Measurements from ENCODE around the gene RAP1GAP2.
"Not testable (repeated sequence)": the region's sequence is repeated elsewhere in the genome, so short reads cannot be mapped to it uniquely, and the experiment has no call there.

Gene RAP1GAP2

DNA sequence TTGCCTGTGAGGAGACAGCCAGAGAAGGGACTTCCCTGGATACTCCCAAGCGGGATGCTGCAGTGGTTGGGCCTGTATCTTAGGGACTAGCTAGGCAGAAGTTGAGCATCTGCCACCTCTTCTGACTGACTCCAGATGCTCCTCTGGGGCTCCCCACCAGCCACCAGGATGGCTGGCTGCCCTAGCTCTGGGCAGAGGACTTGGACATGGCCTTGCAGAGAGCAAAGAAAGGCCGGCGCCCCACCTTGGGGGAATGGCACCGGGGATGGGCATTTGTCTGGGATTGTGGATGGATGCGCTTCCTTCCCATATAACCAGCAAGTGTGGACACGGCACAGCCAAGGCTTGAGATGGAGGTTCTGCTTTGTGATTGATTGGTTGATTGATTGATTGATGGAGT, 198.2 kb downstream of the RAP1GAP2 start:
- DNase-seq (ENCODE audit: extremely low spot score): no peak
- POLR2A ChIA-PET: interaction anchor here (0.9 to 1.1 kb wide), 2 partner anchors 12 to 19 kb away, joined by 3 to 4 read pairs; no protein-coding TSS in a partner anchor
- TF ChIP-seq FOXM1 (IDR thresholded peaks at IDR 0.05; ENCODE audit: borderline replicate concordance) (no peak), TARDBP (IDR thresholded peaks at IDR 0.05) (no peak), CTBP1 (IDR thresholded peaks at IDR 0.05; ENCODE audit: borderline replicate concordance) (no peak)
- TF ChIP-seq, protein P1, sequence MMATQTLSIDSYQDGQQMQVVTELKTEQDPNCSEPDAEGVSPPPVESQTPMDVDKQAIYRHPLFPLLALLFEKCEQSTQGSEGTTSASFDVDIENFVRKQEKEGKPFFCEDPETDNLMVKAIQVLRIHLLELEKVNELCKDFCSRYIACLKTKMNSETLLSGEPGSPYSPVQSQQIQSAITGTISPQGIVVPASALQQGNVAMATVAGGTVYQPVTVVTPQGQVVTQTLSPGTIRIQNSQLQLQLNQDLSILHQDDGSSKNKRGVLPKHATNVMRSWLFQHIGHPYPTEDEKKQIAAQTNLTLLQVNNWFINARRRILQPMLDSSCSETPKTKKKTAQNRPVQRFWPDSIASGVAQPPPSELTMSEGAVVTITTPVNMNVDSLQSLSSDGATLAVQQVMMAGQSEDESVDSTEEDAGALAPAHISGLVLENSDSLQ (IDR thresholded peaks at IDR 0.05): peak; percentile 23; the same call in 1 of the 2 replicates
- CTCF ChIA-PET: no interaction called here

DNA sequence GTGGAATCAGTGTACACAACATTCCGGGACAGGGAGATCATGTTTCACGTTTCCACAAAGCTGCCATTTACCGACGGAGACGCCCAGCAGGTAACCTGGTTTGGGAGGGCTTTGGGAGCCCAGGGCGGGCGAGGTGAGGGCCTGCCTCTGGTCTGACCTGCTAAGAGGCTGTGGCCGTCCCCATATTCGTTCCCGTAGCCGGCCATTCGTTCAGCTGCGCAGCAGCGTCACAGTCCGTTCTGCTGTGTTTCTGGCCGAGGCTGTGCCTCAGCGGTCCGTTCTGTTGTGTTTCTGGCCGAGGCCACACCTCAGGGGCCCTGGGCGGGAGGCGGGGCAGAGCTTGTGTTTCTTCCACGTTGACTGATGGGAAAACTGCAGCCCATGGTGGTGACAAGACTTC, 199.1 kb downstream of the RAP1GAP2 start:
- TF ChIP-seq CTBP1 (IDR thresholded peaks at IDR 0.05; ENCODE audit: borderline replicate concordance): no peak
- TF ChIP-seq ARNT (IDR thresholded peaks at IDR 0.05): no peak
- TF ChIP-seq L3MBTL2 (conservative IDR thresholded peaks at IDR 0.05): no peak
- TF ChIP-seq HDGF (IDR thresholded peaks at IDR 0.05; ENCODE audit: borderline replicate concordance): no peak
- ChIA-PET POLR2A (no interaction called here), CTCF (no interaction called here)
- no peak for DNase-seq (ENCODE audit: extremely low spot score)

DNA sequence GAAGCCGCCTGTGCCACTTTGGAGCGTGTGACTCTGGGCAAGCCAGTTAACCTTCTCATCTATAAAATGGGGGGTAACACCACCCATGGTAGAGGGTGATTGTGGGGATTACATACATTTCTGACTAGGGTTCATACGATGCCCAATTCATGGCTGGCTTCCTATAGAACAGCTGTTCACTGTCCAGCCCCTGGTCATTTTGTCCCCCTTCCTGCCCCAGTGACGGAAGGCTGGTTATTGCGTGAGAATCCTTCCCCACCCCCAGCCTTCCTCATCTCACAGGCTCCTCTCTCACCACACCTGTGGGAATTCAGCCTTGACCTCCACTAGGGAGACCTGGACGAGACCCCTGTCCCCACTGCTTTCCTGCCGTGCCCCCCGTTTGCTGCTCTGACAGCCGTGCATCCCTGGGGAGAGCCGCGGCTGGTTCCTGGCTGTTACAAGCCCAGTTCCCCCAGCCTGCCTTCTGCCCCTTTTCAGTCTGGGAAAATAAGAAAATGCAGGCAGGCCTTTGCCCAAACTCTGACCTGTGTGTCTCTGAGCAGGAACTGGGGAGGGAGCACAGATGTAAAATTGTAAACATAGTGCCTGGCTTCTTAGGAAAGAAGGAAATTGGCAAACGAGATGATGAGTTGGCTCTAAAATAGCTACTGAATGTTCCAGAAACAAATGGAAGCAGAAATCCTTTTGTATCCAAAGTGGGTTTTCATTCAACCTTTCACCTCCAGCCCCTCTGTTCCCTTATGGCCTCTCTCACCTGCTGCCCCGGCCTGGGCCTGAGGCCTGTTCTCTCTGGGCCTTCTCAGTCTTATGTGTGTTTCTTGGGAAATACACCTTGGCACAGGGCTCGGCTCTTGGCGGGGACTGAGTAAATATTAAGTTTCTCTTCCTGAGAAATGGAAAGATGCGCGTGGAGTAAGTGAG, 199.9 kb downstream of the RAP1GAP2 start:
- CTCF ChIA-PET: no interaction called here
- no peak for DNase-seq (ENCODE audit: extremely low spot score)
- POLR2A ChIA-PET: no interaction called here
- TF ChIP-seq CTBP1 (IDR thresholded peaks at IDR 0.05; ENCODE audit: borderline replicate concordance) (no peak), NFRKB (IDR thresholded peaks at IDR 0.05) (no peak), HDGF (IDR thresholded peaks at IDR 0.05; ENCODE audit: borderline replicate concordance) (no peak), ZNF384 (IDR thresholded peaks at IDR 0.05) (no peak)
- TF ChIP-seq, protein P1 (IDR thresholded peaks at IDR 0.05): no peak

DNA sequence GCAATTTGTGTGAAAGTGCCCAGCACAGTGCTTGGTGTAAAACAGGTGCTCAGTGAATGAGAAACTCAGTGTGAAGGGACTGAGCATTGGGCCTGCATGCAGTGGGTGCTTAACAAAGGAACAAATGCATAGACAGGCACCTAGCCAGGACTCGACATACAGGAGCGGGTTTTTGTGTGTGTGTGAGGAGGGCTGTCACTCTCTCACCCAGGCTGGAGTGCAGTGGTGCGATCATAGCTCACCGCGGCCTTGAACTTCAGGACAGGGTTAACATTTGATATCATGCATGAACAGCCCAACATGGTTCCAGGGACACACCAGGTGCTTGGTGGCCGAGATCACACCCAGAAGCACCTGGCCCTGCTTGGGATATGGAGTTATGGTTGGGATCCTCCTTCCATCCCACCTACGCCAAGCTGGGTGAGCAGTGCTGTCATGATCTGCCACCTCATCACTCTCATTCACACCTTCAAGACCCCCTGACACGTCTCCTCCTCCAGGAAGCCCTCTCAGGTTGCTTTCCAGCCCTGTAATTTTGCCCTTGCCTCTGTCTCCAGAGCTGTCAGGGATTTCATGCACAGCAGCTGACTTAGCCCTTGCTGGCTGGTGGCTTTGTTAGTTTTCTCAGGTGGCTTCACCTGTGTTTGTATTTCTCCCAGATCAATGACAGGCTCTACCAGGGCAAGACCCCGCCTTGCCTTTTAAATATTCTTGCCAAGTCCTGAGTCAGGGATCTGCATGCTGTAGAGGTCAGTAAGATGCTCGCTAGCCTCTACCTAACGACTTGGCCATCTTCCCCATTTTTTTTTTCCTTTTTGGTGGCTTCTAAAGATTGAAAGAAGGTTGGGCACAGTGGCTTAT, 200.8 kb downstream of the RAP1GAP2 start:
- no peak for DNase-seq (ENCODE audit: extremely low spot score)
- TF ChIP-seq ZNF384 (IDR thresholded peaks at IDR 0.05): no peak
- no peak for TF ChIP-seq FOXM1 (IDR thresholded peaks at IDR 0.05; ENCODE audit: borderline replicate concordance)
- TF ChIP-seq SP1 (IDR thresholded peaks at IDR 0.05): no peak
- TF ChIP-seq, protein P1 (IDR thresholded peaks at IDR 0.05): no peak
- no peak for TF ChIP-seq ELF4 (IDR thresholded peaks at IDR 0.05)
- TF ChIP-seq BHLHE40 (IDR thresholded peaks at IDR 0.05; ENCODE audit: borderline replicate concordance): no peak
- no peak for TF ChIP-seq FOXK2 (IDR thresholded peaks at IDR 0.05)
- no peak for TF ChIP-seq TARDBP (IDR thresholded peaks at IDR 0.05)
- ChIA-PET CTCF (no interaction called here), POLR2A (no interaction called here)

DNA sequence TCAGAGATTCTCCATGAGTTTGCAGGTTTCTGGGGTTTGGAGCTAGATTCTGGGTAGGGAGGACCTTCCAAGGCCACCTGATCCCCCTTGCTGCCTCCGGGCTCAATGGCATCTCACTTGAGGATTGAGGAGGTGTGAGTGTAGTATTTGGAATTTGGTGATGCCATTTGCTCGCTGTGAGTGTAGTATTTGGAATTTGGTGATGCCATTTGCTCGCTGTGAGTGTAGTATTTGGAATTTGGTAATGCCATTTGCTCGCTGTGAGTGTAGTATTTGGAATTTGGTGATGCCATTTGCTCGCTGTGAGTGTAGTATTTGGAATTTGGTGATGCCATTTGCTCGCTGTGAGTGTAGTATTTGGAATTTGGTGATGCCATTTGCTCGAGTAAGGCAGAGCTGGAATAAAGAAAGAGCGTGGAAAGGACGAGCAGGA, 202.2 kb downstream of the RAP1GAP2 start:
- CTCF ChIA-PET; POLR2A ChIA-PET; DNase-seq (ENCODE audit: extremely low spot score): not testable (repeated sequence)

DNA sequence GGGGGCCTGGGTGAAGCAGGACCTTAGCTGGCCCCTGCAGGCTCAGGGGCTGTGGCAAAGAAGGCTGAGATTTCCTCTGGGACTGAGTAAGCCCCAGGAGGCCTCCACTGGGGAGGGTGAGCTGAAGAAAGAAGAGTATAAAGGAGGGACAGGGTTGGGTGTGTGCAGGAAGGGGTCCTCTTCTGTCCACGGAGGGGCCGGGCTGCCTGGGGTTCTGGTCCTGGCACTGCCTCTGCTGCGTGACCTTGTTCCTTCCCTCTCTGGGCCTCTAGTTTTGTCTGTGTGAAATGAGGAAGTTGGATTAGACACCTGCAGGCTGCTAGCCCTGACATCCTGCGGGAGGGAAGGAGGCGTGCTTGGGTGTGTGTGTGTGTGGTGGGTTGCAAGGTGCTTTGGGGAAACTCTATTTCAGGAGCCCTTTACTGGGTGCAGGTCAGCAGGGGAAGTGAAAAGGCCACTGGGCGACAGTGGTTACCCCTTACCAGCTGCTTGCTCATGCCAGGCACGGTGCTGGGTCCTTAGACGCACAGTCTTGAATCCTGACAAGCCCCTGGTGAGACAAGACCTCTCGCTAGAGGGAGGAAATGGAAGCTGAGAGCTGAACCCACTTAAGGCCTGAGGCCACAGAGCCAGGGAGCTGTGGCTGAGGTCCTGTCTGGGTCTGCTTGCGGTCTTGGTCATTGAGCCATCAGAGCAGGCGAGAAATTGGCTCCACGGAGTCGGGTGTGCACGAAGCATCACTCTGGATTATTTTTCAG, 206.5 kb downstream of the RAP1GAP2 start:
- CTCF ChIA-PET: interaction anchor here (1.6 kb wide), 1 partner anchor 10 kb away, joined by 8 read pairs; no protein-coding TSS in a partner anchor
- DNase-seq (ENCODE audit: extremely low spot score): no peak
- POLR2A ChIA-PET: no interaction called here

More for the DNA sequence above, 206.5 kb downstream of the RAP1GAP2 start:
- TF ChIP-seq FOXA1 (IDR thresholded peaks at IDR 0.05): no peak
- no peak for TF ChIP-seq HDGF (IDR thresholded peaks at IDR 0.05; ENCODE audit: borderline replicate concordance)
- TF ChIP-seq SUZ12 (IDR thresholded peaks at IDR 0.05): no peak
- no peak for TF ChIP-seq FOXK2 (IDR thresholded peaks at IDR 0.05)
- TF ChIP-seq NFRKB (IDR thresholded peaks at IDR 0.05): no peak
- TF ChIP-seq FOXM1 (IDR thresholded peaks at IDR 0.05; ENCODE audit: borderline replicate concordance): no peak
- no peak for TF ChIP-seq TARDBP (IDR thresholded peaks at IDR 0.05)
- no peak for TF ChIP-seq CTBP1 (IDR thresholded peaks at IDR 0.05; ENCODE audit: borderline replicate concordance)
- TF ChIP-seq BHLHE40 (IDR thresholded peaks at IDR 0.05; ENCODE audit: borderline replicate concordance): no peak
- no peak for TF ChIP-seq SP1 (IDR thresholded peaks at IDR 0.05)
- TF ChIP-seq ZNF384 (IDR thresholded peaks at IDR 0.05): no peak

Measured in HEK293T (cell line).